ENCODE measurements around the gene DNAJA4. TPM values are rescaled to one million over a fixed set of nuclear protein-coding genes. Genes with fewer than 3 reads are reported as not detected.

Gene DNAJA4
- total and polyA plus RNA-seq, 2 of the 8 experiments (the other 6 are each of a cell fraction or from before 2014, with no cell fraction given), result 3.6 to 6.2 TPM

DNA sequence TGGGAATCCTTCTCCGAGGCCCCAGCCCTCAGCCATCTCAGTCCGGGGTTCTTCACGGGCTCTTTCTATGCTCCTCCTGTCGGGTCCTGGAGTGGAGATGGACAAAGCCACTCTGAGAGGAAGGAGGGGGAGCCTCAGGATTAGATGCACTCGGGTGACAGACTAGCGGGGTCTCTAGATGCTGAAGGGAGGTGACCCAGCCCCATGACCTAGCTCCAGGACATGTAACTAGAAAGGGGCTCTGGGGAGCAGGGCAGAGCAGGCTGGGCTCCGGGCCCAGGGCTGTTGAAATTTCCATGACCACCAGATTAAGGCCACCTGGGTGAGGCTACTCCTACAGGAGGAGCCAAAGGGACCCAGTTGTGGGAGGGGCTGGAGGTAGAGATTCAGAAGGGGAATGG is 49.8 kb downstream of the DNAJA4 start (continued):
- TF ChIP-seq RNF2 (IDR thresholded peaks at IDR 0.05; ENCODE audit: borderline replicate concordance, low read depth, low read length, missing control alignments, poor library complexity, severe bottlenecking), result no peak
- TF ChIP-seq GTF2F1 (IDR thresholded peaks at IDR 0.05; ENCODE audit: borderline replicate concordance, low read depth, low read length), result no peak
